OCI-LY7 (cell line): ENCODE results near the gene ZMAT3. TPM values are rescaled to one million over a fixed set of nuclear protein-coding genes. Genes with fewer than 3 reads are reported as not detected.

Experiments used
- BruUV-seq: library from RNA; stranded (reverse); fragments of 400-500 nt; replicated peaks from 2 replicates; lab custom pipeline; 2021; lab: Mats Ljungman, UMichigan
- CTCF ChIA-PET: fragments of 300-600 bp; sonication (Branson Sonifier 250); formaldehyde crosslinking; loops from one replicate; lab custom pipeline; 2022; ENCODE audit warnings: antibody characterized with exemption; ENCODE audit not compliant: unreplicated experiment; lab: Charles Lee
- POLR2A ChIA-PET: fragments of 300-600 bp; sonication (Branson Sonifier 250); formaldehyde crosslinking; loops from one replicate; lab custom pipeline; 2022; ENCODE audit warnings: antibody characterized with exemption; lab: Charles Lee
- DNase-seq: peaks from one replicate; pipeline ENCODE4 v3.0.0-alpha.2; 2015; ENCODE audit warnings: low spot score
- H2AFZ ChIP-seq: fragments of 200-600 bp; sonication (generic), shearing (Covaris generic); 2 replicates; pipeline ENCODE4 v1.6.1; 2014; ENCODE audit warnings: mild to moderate bottlenecking, antibody characterized with exemption, low read length, moderate library complexity
- H3K27ac ChIP-seq: fragments of 200-600 bp; sonication (generic); 2 replicates; pipeline ENCODE4 v1.5.1; 2014; ENCODE audit warnings: mixed run types, low read depth, mild to moderate bottlenecking, moderate library complexity, low read length, inconsistent platforms; ENCODE audit not compliant: poor library complexity, severe bottlenecking
- H3K36me3 ChIP-seq: fragments of 200-600 bp; sonication (generic); 2 replicates; pipeline ENCODE4 v1.6.1; 2014; ENCODE audit warnings: mild to moderate bottlenecking, antibody characterized with exemption, low read length, moderate library complexity, mixed read lengths; ENCODE audit not compliant: insufficient read depth
- H3K4me1 ChIP-seq: fragments of 200-600 bp; sonication (generic); 2 replicates; pipeline ENCODE4 v1.5.1; 2014; ENCODE audit warnings: mild to moderate bottlenecking, low read length; ENCODE audit not compliant: insufficient read depth, poor library complexity, severe bottlenecking
- H3K4me2 ChIP-seq: fragments of 200-600 bp; sonication (generic); 2 replicates; pipeline ENCODE4 v1.6.1; 2014; ENCODE audit warnings: mild to moderate bottlenecking, low read length
- H3K4me3 ChIP-seq: fragments of 200-600 bp; sonication (generic); 2 replicates; pipeline ENCODE4 v1.5.1; 2014; ENCODE audit warnings: mild to moderate bottlenecking, low read depth, low read length; ENCODE audit not compliant: poor library complexity, severe bottlenecking
- H3K79me2 ChIP-seq: fragments of 200-600 bp; sonication (generic); 2 replicates; pipeline ENCODE4 v1.6.1; 2016; ENCODE audit warnings: low read depth, mild to moderate bottlenecking, low read length, moderate library complexity, mixed read lengths; ENCODE audit not compliant: insufficient read depth
- H3K9me2 ChIP-seq: fragments of 200-600 bp; sonication (generic); 2 replicates; pipeline ENCODE4 v1.6.1; 2016; ENCODE audit warnings: mild to moderate bottlenecking, low read length, mixed read lengths; ENCODE audit not compliant: insufficient read depth
- H3K9me3 ChIP-seq: fragments of 200-600 bp; sonication (generic); 2 replicates; pipeline ENCODE4 v1.6.1; 2014; ENCODE audit warnings: mild to moderate bottlenecking, mixed run types, low read length, mixed read lengths
- H4K20me1 ChIP-seq: fragments of 200-600 bp; sonication (generic); 2 replicates; pipeline ENCODE4 v1.6.1; 2014; ENCODE audit warnings: mild to moderate bottlenecking, antibody characterized with exemption, low read length, moderate library complexity, mixed read lengths; ENCODE audit not compliant: insufficient read depth
- CTCF ChIP-seq: fragments of 200-600 bp; sonication (generic); conservative IDR thresholded peaks from 2 replicates; pipeline ENCODE4 v1.5.1; 2014; ENCODE audit warnings: mild to moderate bottlenecking, antibody characterized with exemption, low read length, moderate library complexity, mixed read lengths
- EZH2phosphoT487 ChIP-seq: fragments of 200-600 bp; sonication (generic); IDR thresholded peaks from 2 replicates; pipeline ENCODE4 v1.6.1; 2018; ENCODE audit warnings: low read depth, borderline replicate concordance, mild to moderate bottlenecking, mixed run types, antibody characterized with exemption, low read length, moderate library complexity, mixed read lengths
- intact Hi-C: fragments of 100-400 bp; cut with micrococcal nuclease; formaldehyde crosslinking; loops from one replicate; pipeline ENCODE4 v1.10.0; 2022; ENCODE audit not compliant: unreplicated experiment
- total RNA-seq, 2 experiments: library from RNA; depleted of rRNA in 1 of 2; stranded (reverse); fragments of >200 nt in 1 of 2; shearing (Covaris generic) in 1 of 2; gene quantifications; 2 replicates each; pipeline ENCODE4 v1.2.3, GENCODE V29; 2014 to 2022

Gene ZMAT3
- total RNA-seq, 2 experiments from 2014 or later = 3.7 to 11.3 TPM

- Histone ChIP-seq H3K79me2 (no peaks in the 10 kb centered on the region), H3K27ac (no peak overlapping the region), H3K4me3 (no peak overlapping the region), H3K4me2 (no peak overlapping the region), H3K4me1 (peaks cover 53% of the 10 kb centered on the region), H3K36me3 (no peaks in the 10 kb centered on the region), H2AFZ (no peak overlapping the region), H4K20me1 (no peaks in the 10 kb centered on the region), H3K9me3 (no peaks in the 10 kb centered on the region), H3K9me2 (no peaks in the 10 kb centered on the region)
- TF ChIP-seq EZH2phosphoT487 (no peak), CTCF (no peak)
- ChIA-PET CTCF (no interaction called here), POLR2A (interaction anchor here (0.5 to 1.0 kb wide), 4 partner anchors 9 to 301 kb away, joined by 3 to 5 read pairs (median 4); no protein-coding TSS in a partner anchor)
- BruUV-seq = no TSS peak
- intact Hi-C loops = no loop called here
- DNase-seq = no peak
Observed at GRCh38 chr3:179018808-179019207, 52.8 kb downstream of the ZMAT3 start.

GRCh38 chr3:179016979-179017670 lies 54.5 kb downstream of the ZMAT3 start:
- ChIA-PET POLR2A (interaction anchor here (0.9 kb wide), 1 partner anchor 29 kb away, joined by 3 read pairs; no protein-coding TSS in a partner anchor), CTCF (no interaction called here)
- peak; percentile 37 for DNase-seq
- H3K4me1 ChIP-seq = peaks cover 53% of the 10 kb centered on the region
- no peaks in the 10 kb centered on the region for H3K36me3 ChIP-seq
- intact Hi-C loops = no loop called here
- H3K9me3 ChIP-seq = no peaks in the 10 kb centered on the region
- H3K79me2 ChIP-seq = no peaks in the 10 kb centered on the region
- BruUV-seq = no TSS peak
- no peak for TF ChIP-seq EZH2phosphoT487
- no peak for TF ChIP-seq CTCF
- peak overlapping the region; percentile 65 for H2AFZ ChIP-seq
- no peaks in the 10 kb centered on the region for H3K9me2 ChIP-seq
- H3K27ac ChIP-seq = no peak overlapping the region
- H3K4me2 ChIP-seq = peak overlapping the region; percentile 71
- H3K4me3 ChIP-seq = peak overlapping the region; percentile 51
- H4K20me1 ChIP-seq = no peaks in the 10 kb centered on the region

- peak; percentile 86 for DNase-seq
- TF ChIP-seq CTCF = peak; percentile 97
- no peak for TF ChIP-seq EZH2phosphoT487
- no peaks in the 10 kb centered on the region for H3K9me3 ChIP-seq
- no TSS peak for BruUV-seq
- ChIA-PET CTCF (interaction anchor here (1.1 kb wide), 2 partner anchors 67 to 306 kb away, joined by 3 to 8 read pairs; no protein-coding TSS in a partner anchor), POLR2A (interaction anchor here (0.5 to 1.0 kb wide), 7 partner anchors 34 to 636 kb away, joined by 3 to 5 read pairs (median 4); no protein-coding TSS in a partner anchor)
- H3K9me2 ChIP-seq = no peaks in the 10 kb centered on the region
- no peaks in the 10 kb centered on the region for H4K20me1 ChIP-seq
- intact Hi-C loops = loop anchor here (1.0 to 2.0 kb wide), 6 partner anchors 53 to 543 kb away; no protein-coding TSS in a partner anchor
- no peaks in the 10 kb centered on the region for H3K36me3 ChIP-seq
- H2AFZ ChIP-seq = no peak overlapping the region; the same call in 1 of the 2 replicates
- no peak overlapping the region for H3K27ac ChIP-seq
- no peaks in the 10 kb centered on the region for H3K79me2 ChIP-seq
- no peak overlapping the region for H3K4me2 ChIP-seq
- H3K4me1 ChIP-seq = peaks cover 41% of the 10 kb centered on the region
- H3K4me3 ChIP-seq = no peak overlapping the region
Observed at GRCh38 chr3:179015551-179016020, 56.0 kb downstream of the ZMAT3 start.
